DOHH2 (cell line): ENCODE results near the gene FMNL1.
A peak's percentile ranks its signal among the peaks of the same experiment; 100 is the strongest.

Experiments
- H3F3A ChIP-seq: fragments of 200-600 bp; sonication (generic), shearing (Covaris generic); 2 replicates; pipeline ENCODE4 v1.6.0; 2016; ENCODE audit warnings: antibody characterized with exemption, mild to moderate bottlenecking; ENCODE audit not compliant: control insufficient read depth, insufficient read depth
- H3K27ac ChIP-seq: fragments of 200-600 bp; sonication (generic); 2 replicates; pipeline ENCODE4 v1.5.1; 2014; ENCODE audit warnings: low read depth, mild to moderate bottlenecking, low read length, moderate library complexity
- H3K27me3 ChIP-seq: fragments of 200-600 bp; sonication (generic); 2 replicates; pipeline ENCODE4 v1.6.1; 2014; ENCODE audit warnings: mild to moderate bottlenecking, low read length, mixed read lengths; ENCODE audit not compliant: control insufficient read depth
- H3K36me3 ChIP-seq: fragments of 200-600 bp; sonication (generic); 2 replicates; pipeline ENCODE4 v1.6.1; 2014; ENCODE audit warnings: mild to moderate bottlenecking, low read length, moderate library complexity, mixed read lengths; ENCODE audit not compliant: control insufficient read depth
- H3K4me1 ChIP-seq: fragments of 200-600 bp; sonication (generic); 2 replicates; pipeline ENCODE4 v1.6.1; 2014; ENCODE audit warnings: mild to moderate bottlenecking, low read length, mixed read lengths; ENCODE audit not compliant: control insufficient read depth
- H3K4me2 ChIP-seq: fragments of 200-600 bp; sonication (generic); 2 replicates; pipeline ENCODE4 v1.6.0; 2014; ENCODE audit warnings: mild to moderate bottlenecking, low read length, moderate library complexity
- H3K4me3 ChIP-seq: fragments of 200-600 bp; sonication (generic); 2 replicates; pipeline ENCODE4 v1.5.1; 2014; ENCODE audit warnings: mild to moderate bottlenecking, low read length, mixed read lengths
- H3K79me2 ChIP-seq: fragments of 200-600 bp; sonication (generic); 2 replicates; pipeline ENCODE4 v1.6.1; 2014; ENCODE audit warnings: mild to moderate bottlenecking, low read length, mixed read lengths; ENCODE audit not compliant: control insufficient read depth
- H3K9me2 ChIP-seq: fragments of 200-600 bp; sonication (generic); replicated peaks from 2 replicates; pipeline ENCODE4 v1.6.1; 2014; ENCODE audit warnings: mild to moderate bottlenecking, low read length, mixed read lengths; ENCODE audit not compliant: control insufficient read depth
- H3K9me3 ChIP-seq: fragments of 200-600 bp; sonication (generic); 2 replicates; pipeline ENCODE4 v1.6.1; 2014; ENCODE audit warnings: antibody characterized with exemption, low read length, mixed read lengths; ENCODE audit not compliant: control insufficient read depth, insufficient read depth
- H4K20me1 ChIP-seq: fragments of 200-600 bp; sonication (generic); 2 replicates; pipeline ENCODE4 v1.6.0; 2014; ENCODE audit warnings: low read depth, mild to moderate bottlenecking, antibody characterized with exemption, low read length, moderate library complexity; ENCODE audit not compliant: control insufficient read depth, insufficient read depth
- CTCF ChIP-seq: fragments of 200-600 bp; sonication (generic); IDR thresholded peaks from one replicate; pipeline ENCODE4 v1.5.1; 2014; ENCODE audit warnings: antibody characterized with exemption, mild to moderate bottlenecking, low read depth, low read length; ENCODE audit not compliant: poor library complexity, severe bottlenecking
- EZH2phosphoT487 ChIP-seq: fragments of 200-600 bp; sonication (generic); IDR thresholded peaks from 2 replicates; pipeline ENCODE4 v1.6.1; 2017; ENCODE audit warnings: borderline replicate concordance, mild to moderate bottlenecking, antibody characterized with exemption, low read length, moderate library complexity, mixed read lengths

Gene FMNL1

DNA sequence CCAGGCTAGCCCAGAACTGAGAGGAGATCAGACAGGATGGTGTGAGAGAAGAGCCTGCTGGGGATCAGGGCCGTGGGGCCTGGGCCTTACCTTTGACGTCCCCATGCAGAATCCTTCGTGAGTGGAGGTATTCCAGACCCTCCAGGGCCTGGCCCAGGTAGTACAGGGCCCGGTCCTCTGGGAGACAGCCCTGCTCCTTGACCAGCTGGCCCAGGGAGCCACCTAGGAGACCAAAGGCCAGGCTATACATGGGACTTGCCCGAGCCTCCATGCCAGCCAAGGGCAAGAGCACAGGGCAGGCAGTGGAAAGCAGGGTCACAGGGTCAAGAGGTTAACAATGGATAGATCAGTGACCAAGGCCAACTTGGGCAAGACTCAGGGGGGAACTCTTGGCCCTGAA is 52.3 kb downstream of the FMNL1 start:
- H4K20me1 ChIP-seq = no peaks in the 10 kb centered on the region; the same call in 1 of the 2 replicates
- H3K4me1 ChIP-seq = peaks cover 4% of the 10 kb centered on the region; the same call in 1 of the 2 replicates
- peaks cover 8% of the 10 kb centered on the region; the same call in 1 of the 2 replicates for H3F3A ChIP-seq
- no peak for TF ChIP-seq EZH2phosphoT487
- no peak for TF ChIP-seq CTCF
- no peaks in the 10 kb centered on the region for H3K27me3 ChIP-seq
- no peak overlapping the region for H3K4me3 ChIP-seq
- H3K4me2 ChIP-seq = no peak overlapping the region
- H3K36me3 ChIP-seq = peaks cover 32% of the 10 kb centered on the region
- no peaks in the 10 kb centered on the region for H3K9me2 ChIP-seq
- no peak overlapping the region for H3K27ac ChIP-seq
- H3K9me3 ChIP-seq = no peaks in the 10 kb centered on the region
- H3K79me2 ChIP-seq = no peaks in the 10 kb centered on the region

GRCh38 chr17:45276031-45276430 is 54.3 kb downstream of the FMNL1 start:
- peaks cover 8% of the 10 kb centered on the region; the same call in 1 of the 2 replicates for H3F3A ChIP-seq
- no peaks in the 10 kb centered on the region for H3K79me2 ChIP-seq
- peaks cover 16% of the 10 kb centered on the region for H3K36me3 ChIP-seq
- no peak overlapping the region for H3K4me3 ChIP-seq
- no peak overlapping the region for H3K27ac ChIP-seq
- H3K9me3 ChIP-seq = no peaks in the 10 kb centered on the region
- no peaks in the 10 kb centered on the region for H3K9me2 ChIP-seq
- peaks cover 4% of the 10 kb centered on the region; the same call in 1 of the 2 replicates for H3K4me1 ChIP-seq
- TF ChIP-seq EZH2phosphoT487 (no peak), CTCF (no peak)
- H3K27me3 ChIP-seq = no peaks in the 10 kb centered on the region
- no peaks in the 10 kb centered on the region; the same call in 1 of the 2 replicates for H4K20me1 ChIP-seq
- no peak overlapping the region for H3K4me2 ChIP-seq

DNA sequence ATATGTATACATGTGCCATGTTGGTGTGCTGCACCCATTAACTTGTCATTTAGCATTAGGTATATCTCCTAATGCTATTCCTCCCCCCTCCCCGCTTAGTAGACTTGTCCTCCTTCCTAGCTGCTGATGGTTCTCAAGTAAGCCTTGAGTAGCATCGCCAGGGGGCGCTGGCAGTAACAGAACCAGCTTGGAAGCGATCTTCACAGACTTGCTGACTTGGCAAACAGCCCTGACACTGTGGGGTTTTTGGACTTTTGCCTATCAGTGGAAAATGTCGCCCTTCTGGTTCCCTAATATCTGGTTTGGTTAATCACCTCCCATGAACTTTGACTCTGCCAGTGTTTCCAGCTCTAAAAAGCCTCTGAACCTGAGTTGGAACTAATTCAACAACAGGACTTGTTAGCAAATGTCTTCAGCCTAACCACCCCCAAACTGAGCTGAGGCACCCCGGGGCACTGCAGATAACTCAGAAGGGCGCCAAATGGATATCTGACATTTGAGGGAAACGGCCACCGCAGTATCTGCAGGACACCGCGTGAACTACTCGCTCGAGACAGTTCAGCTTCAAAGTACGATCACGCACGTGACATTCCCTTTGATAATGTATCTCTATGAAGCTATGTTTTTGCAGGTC is 55.6 kb downstream of the FMNL1 start:
- no peak overlapping the region for H3K4me2 ChIP-seq
- no peaks in the 10 kb centered on the region for H3K9me3 ChIP-seq
- TF ChIP-seq CTCF (peak; percentile 70), EZH2phosphoT487 (no peak)
- no peak overlapping the region for H3K27ac ChIP-seq
- no peak overlapping the region for H3K4me3 ChIP-seq
- no peaks in the 10 kb centered on the region for H3K9me2 ChIP-seq
- no peaks in the 10 kb centered on the region for H3K27me3 ChIP-seq
- no peaks in the 10 kb centered on the region; the same call in 1 of the 2 replicates for H4K20me1 ChIP-seq
- peaks cover 8% of the 10 kb centered on the region; the same call in 1 of the 2 replicates for H3F3A ChIP-seq
- H3K4me1 ChIP-seq = peaks cover 4% of the 10 kb centered on the region; the same call in 1 of the 2 replicates
- H3K79me2 ChIP-seq = no peaks in the 10 kb centered on the region
- peaks cover 15% of the 10 kb centered on the region; the same call in 1 of the 2 replicates for H3K36me3 ChIP-seq
